Tongue (tissue), 2 donors: ENCODE measurements around the gene ATAD3A. TPM values are rescaled to one million over a fixed set of nuclear protein-coding genes. Genes with fewer than 3 reads are reported as not detected.
"Not testable (repeated sequence)": the region's sequence is repeated elsewhere in the genome, so short reads cannot be mapped to it uniquely, and the experiment has no call there.

Experiments used
- DNase-seq: peaks from one replicate; pipeline ENCODE4 v3.0.0-alpha.2; 2015
- total RNA-seq: library from RNA; depleted of rRNA; stranded (reverse); fragments of >200 nt; gene quantifications from one replicate; pipeline ENCODE4 v1.2.3, GENCODE V29; 2014

Gene ATAD3A
- 21.3 TPM for total RNA-seq

GRCh38 chr1:1511533-1512285 lies at the start of gene ATAD3A:
ATAD3A (plus strand) TSS chr1:1512162; CDS start chr1:1512269, 107 bp downstream.
- DNase-seq, result peak; percentile 99

GRCh38 chr1:1462318-1462966 lies 49.5 kb upstream of the ATAD3A start:
- no peak for DNase-seq

- no peak for DNase-seq
Observed at GRCh38 chr1:1463312-1463711, 48.6 kb upstream of the ATAD3A start.

GRCh38 chr1:1468196-1468985 lies 43.6 kb upstream of the ATAD3A start:
- not testable (repeated sequence) for DNase-seq

GRCh38 chr1:1470626-1471388 lies 41.2 kb upstream of the ATAD3A start:
- DNase-seq, result peak; percentile 44

DNA sequence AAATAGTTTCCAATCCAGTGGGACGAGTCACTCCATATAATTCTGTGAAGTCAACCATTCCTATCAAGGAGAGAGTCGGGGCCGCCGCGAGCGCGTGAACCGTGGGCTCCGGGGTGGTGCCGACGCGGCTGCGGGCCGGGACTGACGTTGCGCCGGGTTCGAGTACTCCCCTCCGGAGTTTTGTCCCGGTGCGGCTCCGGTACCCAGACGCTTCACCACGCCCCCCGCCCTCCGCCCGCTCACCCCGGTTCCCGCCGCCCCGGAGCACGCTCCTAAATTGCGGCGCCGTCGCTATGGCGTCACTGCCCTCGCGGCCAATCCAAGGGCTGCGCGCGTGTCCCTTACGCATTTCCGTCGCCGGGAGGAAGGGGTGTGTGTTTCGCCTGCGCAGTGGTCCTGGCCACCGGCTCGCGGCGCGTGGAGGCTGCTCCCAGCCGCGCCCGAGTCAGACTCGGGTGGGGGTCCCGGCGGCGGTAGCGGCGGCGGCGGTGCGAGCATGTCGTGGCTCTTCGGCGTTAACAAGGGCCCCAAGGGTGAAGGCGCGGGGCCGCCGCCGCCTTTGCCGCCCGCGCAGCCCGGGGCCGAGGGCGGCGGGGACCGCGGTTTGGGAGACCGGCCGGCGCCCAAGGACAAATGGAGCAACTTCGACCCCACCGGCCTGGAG lies 40.4 kb upstream of the ATAD3A start, which contains the start of gene ATAD3B:
TSS of gene ATAD3B (plus strand) at position 377 of the 664 bp plus-strand sequence. CDS start at position 497, 120 bp downstream.
- DNase-seq, result peak; percentile 97

- not testable (repeated sequence) for DNase-seq
Observed at GRCh38 chr1:1472053-1472876, 39.7 kb upstream of the ATAD3A start.

DNA sequence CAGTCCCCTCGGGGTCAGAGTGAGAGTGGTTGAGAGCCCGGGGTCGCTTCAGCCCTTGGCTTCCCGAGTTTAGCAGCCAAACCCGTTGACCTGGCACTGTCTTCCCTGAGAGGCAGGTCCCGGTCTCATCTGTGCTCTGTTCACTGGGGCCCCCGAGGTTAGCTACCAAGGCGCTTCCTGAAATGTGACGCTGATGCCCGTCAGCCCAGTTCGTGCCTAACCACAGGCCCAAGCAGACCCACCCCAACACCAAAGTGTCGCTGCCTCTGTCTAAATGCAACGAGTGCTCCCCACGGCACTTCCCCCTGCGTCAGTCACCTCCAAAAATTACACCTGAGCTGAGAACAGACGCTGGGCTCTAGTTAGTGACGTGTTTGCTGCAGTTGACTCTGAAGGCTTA lies 36.0 kb upstream of the ATAD3A start:
- DNase-seq, result not testable (repeated sequence)

DNA sequence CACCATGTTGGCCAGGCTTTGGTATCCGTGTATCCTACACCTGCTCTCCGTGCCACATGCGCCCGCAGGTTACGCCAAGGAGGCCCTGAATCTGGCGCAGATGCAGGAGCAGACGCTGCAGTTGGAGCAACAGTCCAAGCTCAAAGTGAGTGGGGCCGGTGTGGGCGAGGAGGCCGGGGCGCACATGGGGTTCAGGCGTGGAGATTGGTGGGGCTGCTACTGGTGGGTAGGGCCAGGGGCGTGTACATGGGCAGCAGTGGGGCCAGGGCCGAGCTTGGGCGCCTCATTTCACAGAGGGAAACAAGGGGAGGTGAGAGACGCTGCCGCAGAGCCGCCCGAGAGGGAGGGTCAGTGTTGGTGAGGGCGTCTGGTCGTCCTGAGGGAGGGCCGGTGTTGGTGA lies 34.8 kb upstream of the ATAD3A start:
- no peak for DNase-seq

DNA sequence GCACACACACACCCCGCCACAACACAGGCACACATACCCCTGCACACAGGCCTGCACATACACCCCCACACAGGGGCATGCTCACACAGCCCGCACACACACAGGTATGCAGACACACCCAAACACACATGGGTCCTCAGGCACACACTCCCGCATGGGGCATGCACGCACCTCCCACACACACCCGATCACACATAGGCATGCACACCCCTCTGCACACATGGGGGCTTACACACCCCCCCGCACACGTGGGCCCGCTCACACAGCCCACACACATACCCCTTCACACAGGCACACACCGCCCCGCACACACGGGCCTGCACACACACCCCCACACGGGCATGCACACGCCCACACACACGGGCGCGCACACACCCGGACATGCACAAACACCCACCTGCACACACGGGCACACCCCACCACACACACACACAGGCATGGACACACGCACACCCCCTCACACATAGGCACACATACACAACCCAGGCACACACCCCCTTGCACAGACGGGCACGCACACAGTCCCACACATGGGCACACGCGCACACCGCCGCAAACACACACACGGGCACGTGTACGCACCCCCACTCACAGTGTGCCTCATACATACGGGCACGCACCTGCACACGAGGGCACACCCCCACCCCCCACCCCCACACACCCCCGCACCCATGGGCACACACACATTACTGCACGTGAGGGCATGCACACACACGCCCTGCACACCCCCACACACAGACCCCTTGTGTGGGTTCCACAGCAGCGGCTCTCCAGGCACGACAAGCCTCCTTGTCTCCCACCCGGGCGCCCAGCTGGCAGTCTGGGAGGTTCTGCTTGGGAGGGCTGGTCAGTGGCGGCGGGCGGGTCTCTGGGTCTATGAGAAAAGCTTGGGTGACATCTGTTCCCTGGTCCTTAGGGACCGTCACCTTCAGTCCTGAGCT lies 32.1 kb upstream of the ATAD3A start:
- no peak for DNase-seq

DNA sequence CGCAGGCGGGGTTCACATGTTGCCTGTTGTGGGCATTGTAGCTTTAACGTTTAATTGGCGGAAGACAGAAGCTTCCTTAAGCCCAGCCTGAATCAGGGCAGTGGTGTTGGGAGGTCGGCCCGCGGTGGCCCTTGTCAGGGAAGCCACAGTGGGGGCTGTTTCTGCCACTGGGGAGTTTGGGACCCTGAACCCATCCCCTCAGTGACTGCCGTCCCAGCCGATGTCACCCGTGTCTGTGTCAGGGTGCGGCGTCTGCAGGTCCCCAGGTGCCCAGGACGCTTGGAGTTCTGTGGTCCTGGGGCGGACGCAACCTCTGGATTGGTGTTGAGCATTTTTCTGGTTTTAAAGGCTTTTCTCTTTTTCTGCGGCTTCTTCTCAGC lies 31.5 kb upstream of the ATAD3A start:
- not testable (repeated sequence) for DNase-seq

GRCh38 chr1:1481811-1482210 lies 30.2 kb upstream of the ATAD3A start:
- not testable (repeated sequence) for DNase-seq

GRCh38 chr1:1482856-1483255 lies 29.1 kb upstream of the ATAD3A start:
- no peak for DNase-seq

DNA sequence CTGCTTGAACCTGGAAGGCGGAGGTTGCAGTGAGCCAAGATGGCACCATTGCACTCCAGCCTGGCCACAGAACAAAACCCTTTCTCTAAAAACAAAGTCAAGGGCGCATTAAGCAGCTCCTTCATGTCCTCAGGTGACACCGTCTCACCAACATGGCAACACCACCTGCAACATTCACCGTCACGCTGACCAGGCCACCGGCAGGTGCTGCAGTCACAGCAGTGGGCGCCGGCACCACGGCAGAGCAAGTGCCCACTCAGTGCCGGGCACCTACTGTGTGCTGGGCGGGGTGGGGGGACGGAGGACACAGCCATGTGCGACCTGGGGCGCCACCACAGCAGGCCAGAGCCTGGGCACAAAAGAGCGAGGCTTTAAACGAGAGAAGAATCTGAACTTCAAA lies 28.2 kb upstream of the ATAD3A start:
- no peak for DNase-seq

- not testable (repeated sequence) for DNase-seq
Observed at GRCh38 chr1:1484976-1485750, 26.8 kb upstream of the ATAD3A start.

GRCh38 chr1:1485755-1486317 lies 26.1 kb upstream of the ATAD3A start:
- DNase-seq, result not testable (repeated sequence)

DNA sequence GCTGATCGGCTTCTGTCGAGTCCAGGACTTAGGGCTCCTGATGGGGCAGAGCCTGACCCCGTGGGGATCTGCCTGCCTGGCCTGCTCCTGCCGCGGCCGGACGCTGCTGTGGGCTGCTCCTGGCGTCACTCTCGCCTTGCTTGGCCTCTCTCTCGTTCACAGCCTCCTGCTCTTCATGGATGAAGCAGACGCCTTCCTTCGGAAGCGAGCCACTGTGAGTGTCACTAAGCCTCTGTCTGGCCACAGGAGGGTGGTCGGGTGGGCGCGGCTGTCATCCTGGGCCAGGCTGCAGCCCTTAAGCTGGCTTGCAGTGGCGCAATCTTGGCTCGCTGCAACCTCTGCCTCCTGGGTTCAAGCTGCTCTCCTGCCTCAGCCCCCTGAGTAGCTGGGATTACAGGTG lies 24.3 kb upstream of the ATAD3A start:
- DNase-seq, result no peak

DNA sequence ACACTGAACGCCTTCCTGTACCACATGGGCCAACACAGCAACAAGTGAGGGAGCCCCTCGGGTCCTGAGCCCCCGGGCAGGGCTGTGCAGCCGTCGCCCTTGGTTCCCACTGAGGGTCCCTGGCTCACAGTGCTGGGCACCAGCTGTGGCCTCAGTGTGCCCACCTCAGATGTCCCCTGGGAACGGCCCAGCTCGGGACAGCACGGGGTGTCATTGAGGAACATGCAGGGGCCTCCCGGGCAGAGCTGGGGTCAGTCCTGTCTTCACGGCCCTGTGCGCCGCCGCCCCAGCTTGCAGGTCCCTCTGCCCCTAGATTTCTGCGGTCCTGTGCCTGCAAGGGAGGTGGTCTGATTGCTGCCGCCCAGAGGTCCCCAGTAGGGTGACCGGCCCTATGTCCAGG lies 22.7 kb upstream of the ATAD3A start:
- no peak for DNase-seq
